Endothelial cell of umbilical vein (primary cell): ENCODE measurements around the gene GPANK1. TPM values are rescaled to one million over a fixed set of nuclear protein-coding genes. Genes with fewer than 3 reads are reported as not detected.

Experiments
- BruUV-seq: library from RNA; stranded (reverse); fragments of 400-500 nt; replicated peaks from 2 replicates; lab custom pipeline; 2021; lab: Mats Ljungman, UMichigan
- CTCF ChIA-PET: fragments of 300-600, 350-600 bp; sonication (Branson Sonifier 250); formaldehyde crosslinking; loops from one replicate; lab custom pipeline; 2021; ENCODE audit warnings: antibody characterized with exemption, inconsistent platforms; lab: Charles Lee
- POLR2A ChIA-PET: fragments of 300-600, 350-600 bp; sonication (Branson Sonifier 250); formaldehyde crosslinking; loops from one replicate; lab custom pipeline; 2021; ENCODE audit warnings: antibody characterized with exemption, inconsistent platforms; lab: Charles Lee
- DNase-seq: peaks from one replicate; pipeline ENCODE4 v3.0.0-alpha.2; 2011; ENCODE audit warnings: low read depth, low spot score
- FAIRE-seq: peaks from 2 replicates; lab custom pipeline; 2011; peaks lifted over from hg19 to GRCh38; lab: Jason Lieb, UNC
- H2AFZ ChIP-seq: 2 replicates; pipeline ENCODE4 v1.6.0; 2012; ENCODE audit warnings: low read depth, low read length, control low read depth, inconsistent platforms
- H3K27ac ChIP-seq: 2 replicates; pipeline ENCODE4 v1.5.1; 2011; ENCODE audit warnings: low read depth, mild to moderate bottlenecking, control low read depth, low read length, moderate library complexity; ENCODE audit not compliant: insufficient read depth
- H3K27me3 ChIP-seq, 2 experiments: 2 replicates each; pipeline versions ENCODE4 v1.6.0 to v1.6.1; 2011; ENCODE audit warnings: low read length in 2 of 2, mixed read lengths in 1 of 2; ENCODE audit not compliant: control insufficient read depth in 2 of 2, insufficient read depth in 2 of 2
- H3K36me3 ChIP-seq, 2 experiments: 2 replicates in 1 of 2; 3 replicates in 1 of 2; pipeline ENCODE4 v1.5.1; 2011; ENCODE audit warnings: low read length in 2 of 2, mild to moderate bottlenecking in 1 of 2, moderate library complexity in 1 of 2; ENCODE audit not compliant: control insufficient read depth in 2 of 2, insufficient read depth in 2 of 2; ENCODE audit errors: extremely low read depth in 1 of 2
- H3K4me1 ChIP-seq: 3 replicates; pipeline ENCODE4 v1.5.1; 2011; ENCODE audit warnings: mild to moderate bottlenecking, low read length; ENCODE audit not compliant: control insufficient read depth, insufficient read depth; ENCODE audit errors: extremely low read depth
- H3K4me2 ChIP-seq: 2 replicates; pipeline ENCODE4 v1.6.1; 2011; ENCODE audit warnings: low read length, control low read depth, mixed read lengths; ENCODE audit not compliant: insufficient read depth
- H3K4me3 ChIP-seq, 3 experiments: fragments of 200-600 bp in 1 of 3; sonication (generic), shearing (Covaris generic) in 1 of 3; replicated peaks in 1 of 3; 2 replicates each; pipeline ENCODE4 v1.5.1; 2011 to 2016; ENCODE audit warnings: control low read depth in 3 of 3, low read length in 3 of 3, mild to moderate bottlenecking in 2 of 3, inconsistent platforms in 1 of 3, low read depth in 1 of 3, moderate library complexity in 1 of 3; ENCODE audit not compliant: insufficient read depth in 1 of 3
- H3K79me2 ChIP-seq: 2 replicates; pipeline ENCODE4 v1.6.0; 2012; ENCODE audit warnings: low read length, inconsistent platforms; ENCODE audit not compliant: control insufficient read depth, insufficient read depth
- H3K9ac ChIP-seq: replicated peaks from 2 replicates; pipeline ENCODE3; 2011; ENCODE audit warnings: low read length, control low read depth; ENCODE audit not compliant: insufficient read depth; ENCODE audit errors: extremely low read depth
- H3K9me1 ChIP-seq: replicated peaks from 3 replicates; pipeline ENCODE4 v1.6.0; 2011; ENCODE audit warnings: mild to moderate bottlenecking, low read length; ENCODE audit not compliant: control insufficient read depth, insufficient read depth; ENCODE audit errors: extremely low read depth
- H3K9me3 ChIP-seq: replicated peaks from 2 replicates; pipeline ENCODE4 v1.5.1; 2012; ENCODE audit warnings: low read length, inconsistent platforms; ENCODE audit not compliant: control insufficient read depth, insufficient read depth
- H4K20me1 ChIP-seq: replicated peaks from 2 replicates; pipeline ENCODE3; 2011; ENCODE audit warnings: mild to moderate bottlenecking, low read length; ENCODE audit not compliant: control insufficient read depth, insufficient read depth; ENCODE audit errors: extremely low read depth
- EZH2 ChIP-seq: IDR thresholded peaks from 2 replicates; pipeline ENCODE4 v1.6.1; 2012; ENCODE audit warnings: borderline replicate concordance, low read depth, mild to moderate bottlenecking, moderate library complexity, low read length, inconsistent platforms; ENCODE audit not compliant: severe bottlenecking
- FOS ChIP-seq: IDR thresholded peaks from 2 replicates; pipeline ENCODE4 v1.6.1; 2011; ENCODE audit warnings: mild to moderate bottlenecking, low read length, moderate library complexity, borderline replicate concordance; ENCODE audit not compliant: insufficient read depth
- JUN ChIP-seq: IDR thresholded peaks from 2 replicates; pipeline ENCODE4 v1.6.1; 2011; ENCODE audit warnings: borderline replicate concordance, low read depth; ENCODE audit not compliant: insufficient read length, insufficient read depth
- dilution Hi-C: fragments of 300-500 bp; cut with MboI; formaldehyde crosslinking; loops from one replicate; pipeline ENCODE4 v1.15.0; 2019; ENCODE audit warnings: low sequenced_read_pairs; ENCODE audit not compliant: extremely low pct_ligation_motif_present
- intact Hi-C: fragments of 100-400 bp; cut with micrococcal nuclease; formaldehyde crosslinking; loops from one replicate; pipeline ENCODE4 v1.10.0; 2022
- polyA plus RNA-seq, 4 experiments: library from polyadenylated mRNA; depleted of rRNA in 3 of 4; stranded (reverse) in 3 of 4; unstranded in 1 of 4; fragments of >200 nt; gene quantifications; 2 replicates each; pipeline versions ENCODE4 v1.2.1 to v1.2.3, GENCODE V29; 2011 to 2012; ENCODE audit warnings: missing spikeins in 1 of 4
- total RNA-seq: library from RNA; stranded (reverse); gene quantifications from 2 replicates; pipeline ENCODE4 v1.2.3, GENCODE V29; 2021
- TF ChIP-seq, protein P1 (sequence below): IDR thresholded peaks from 2 replicates; pipeline ENCODE4 v1.6.1; 2011; ENCODE audit not compliant: insufficient read depth, insufficient read length
- TF ChIP-seq, protein P2 (sequence below), 2 donors: IDR thresholded peaks; 1 replicate in 1 of 2; 2 replicates in 1 of 2; pipeline ENCODE4 v1.5.1; 2011; ENCODE audit warnings: low read length in 2 of 2, mild to moderate bottlenecking in 2 of 2, moderate library complexity in 2 of 2, control low read depth in 1 of 2, inconsistent platforms in 1 of 2, low read depth in 1 of 2; ENCODE audit not compliant: insufficient read depth in 1 of 2; ENCODE audit errors: extremely low read depth in 1 of 2

Gene GPANK1
- total and polyA plus RNA-seq, 2 donors (not counting 3 experiments of a cell fraction or from before 2014, with no cell fraction given): 12.6 to 17.5 TPM

DNA sequence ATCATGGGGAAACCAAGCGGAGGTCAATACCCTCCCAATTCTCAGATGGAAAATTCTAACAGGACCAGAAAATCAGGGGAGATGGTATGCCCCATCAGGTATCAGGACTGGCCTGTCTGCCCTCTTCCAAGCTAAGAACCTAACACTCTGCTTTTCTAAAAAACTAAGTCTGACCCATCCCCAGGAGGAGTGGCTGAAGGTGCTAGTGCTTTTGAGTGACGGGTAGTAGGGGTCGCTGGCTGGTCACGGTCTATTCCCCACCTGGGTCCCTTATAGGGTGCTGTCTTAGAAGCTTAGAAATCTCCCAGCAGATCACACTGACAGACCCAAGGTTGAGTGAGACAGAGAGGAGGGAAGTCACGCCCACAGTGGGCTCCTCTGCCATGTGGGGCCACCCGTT, 28.7 kb upstream of the GPANK1 start:
- ChIA-PET CTCF (interaction anchor here (1.0 to 2.2 kb wide), 4 partner anchors 9 to 136 kb away, joined by 3 to 10 read pairs (median 4); no protein-coding TSS in a partner anchor), POLR2A (no interaction called here)
- H3K9ac ChIP-seq: no peak overlapping the region
- no peak overlapping the region for H3K4me3 ChIP-seq
- no TSS peak for BruUV-seq
- H2AFZ ChIP-seq: no peak overlapping the region
- H3K27me3 ChIP-seq: no peaks in the 10 kb centered on the region
- peaks cover 10% of the 10 kb centered on the region for H3K4me1 ChIP-seq
- H3K9me3 ChIP-seq: no peaks in the 10 kb centered on the region
- intact Hi-C loops (no loop called here), dilution Hi-C loops (no loop called here)
- no peak overlapping the region for H3K27ac ChIP-seq
- H3K9me1 ChIP-seq: no peaks in the 10 kb centered on the region
- H3K79me2 ChIP-seq: no peaks in the 10 kb centered on the region
- peaks cover 6 to 37% of the 10 kb centered on the region in 2 experiments for H3K36me3 ChIP-seq
- no peaks in the 10 kb centered on the region for H4K20me1 ChIP-seq
- DNase-seq (no peak), FAIRE-seq (peak; percentile 33)
- H3K4me2 ChIP-seq: no peak overlapping the region
- TF ChIP-seq FOS (no peak), EZH2 (no peak), JUN (no peak)
- TF ChIP-seq, protein P1, sequence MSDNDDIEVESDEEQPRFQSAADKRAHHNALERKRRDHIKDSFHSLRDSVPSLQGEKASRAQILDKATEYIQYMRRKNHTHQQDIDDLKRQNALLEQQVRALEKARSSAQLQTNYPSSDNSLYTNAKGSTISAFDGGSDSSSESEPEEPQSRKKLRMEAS: no peak
- TF ChIP-seq, protein P2, sequence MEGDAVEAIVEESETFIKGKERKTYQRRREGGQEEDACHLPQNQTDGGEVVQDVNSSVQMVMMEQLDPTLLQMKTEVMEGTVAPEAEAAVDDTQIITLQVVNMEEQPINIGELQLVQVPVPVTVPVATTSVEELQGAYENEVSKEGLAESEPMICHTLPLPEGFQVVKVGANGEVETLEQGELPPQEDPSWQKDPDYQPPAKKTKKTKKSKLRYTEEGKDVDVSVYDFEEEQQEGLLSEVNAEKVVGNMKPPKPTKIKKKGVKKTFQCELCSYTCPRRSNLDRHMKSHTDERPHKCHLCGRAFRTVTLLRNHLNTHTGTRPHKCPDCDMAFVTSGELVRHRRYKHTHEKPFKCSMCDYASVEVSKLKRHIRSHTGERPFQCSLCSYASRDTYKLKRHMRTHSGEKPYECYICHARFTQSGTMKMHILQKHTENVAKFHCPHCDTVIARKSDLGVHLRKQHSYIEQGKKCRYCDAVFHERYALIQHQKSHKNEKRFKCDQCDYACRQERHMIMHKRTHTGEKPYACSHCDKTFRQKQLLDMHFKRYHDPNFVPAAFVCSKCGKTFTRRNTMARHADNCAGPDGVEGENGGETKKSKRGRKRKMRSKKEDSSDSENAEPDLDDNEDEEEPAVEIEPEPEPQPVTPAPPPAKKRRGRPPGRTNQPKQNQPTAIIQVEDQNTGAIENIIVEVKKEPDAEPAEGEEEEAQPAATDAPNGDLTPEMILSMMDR (IDR thresholded peaks at IDR 0.05; ENCODE audit: extremely low read depth in 1 of 2, insufficient read depth in 1 of 2, low read depth in 1 of 2, low read length in 2 of 2): no peak
